HuH-7 (cell line): ENCODE measurements around the gene TMEM163.
"Not testable (repeated sequence)": the region's sequence is repeated elsewhere in the genome, so short reads cannot be mapped to it uniquely, and the experiment has no call there.

Source experiments
- DNase-seq: peaks from one replicate; pipeline ENCODE4 v3.0.0; 2011; ENCODE audit warnings: low spot score

TMEM163 gene

GRCh38 chr2:134522496-134523455 is 196.0 kb downstream of the TMEM163 start:
- no peak for DNase-seq

GRCh38 chr2:134518101-134518500 is 200.7 kb downstream of the TMEM163 start:
- no peak for DNase-seq

- no peak for DNase-seq
Observed at GRCh38 chr2:134515137-134515536, 203.7 kb downstream of the TMEM163 start.

GRCh38 chr2:134513465-134513804 is 205.4 kb downstream of the TMEM163 start:
- no peak for DNase-seq

- DNase-seq, result no peak
Observed at GRCh38 chr2:134512734-134513464, 205.9 kb downstream of the TMEM163 start.

GRCh38 chr2:134508391-134508790 is 210.4 kb downstream of the TMEM163 start:
- DNase-seq, result no peak

GRCh38 chr2:134507697-134508096 is 211.1 kb downstream of the TMEM163 start:
- DNase-seq, result no peak

- not testable (repeated sequence) for DNase-seq
Observed at GRCh38 chr2:134507159-134507558, 211.6 kb downstream of the TMEM163 start.

GRCh38 chr2:134505446-134505845 is 213.4 kb downstream of the TMEM163 start:
- no peak for DNase-seq

GRCh38 chr2:134504586-134505336 is 214.0 kb downstream of the TMEM163 start:
- DNase-seq, result no peak

GRCh38 chr2:134502104-134502503 is 216.7 kb downstream of the TMEM163 start:
- no peak for DNase-seq

- DNase-seq, result no peak
Observed at GRCh38 chr2:134501476-134502091, 217.2 kb downstream of the TMEM163 start.

- no peak for DNase-seq
Observed at GRCh38 chr2:134500211-134500935, 218.4 kb downstream of the TMEM163 start.

GRCh38 chr2:134499307-134499926 is 219.4 kb downstream of the TMEM163 start:
- no peak for DNase-seq

GRCh38 chr2:134498654-134499053 is 220.1 kb downstream of the TMEM163 start:
- no peak for DNase-seq

GRCh38 chr2:134493797-134494196 is 225.0 kb downstream of the TMEM163 start:
- DNase-seq, result no peak

- no peak for DNase-seq
Observed at GRCh38 chr2:134491771-134492441, 226.9 kb downstream of the TMEM163 start.

GRCh38 chr2:134491022-134491421 is 227.8 kb downstream of the TMEM163 start:
- DNase-seq, result no peak

GRCh38 chr2:134490559-134490958 is 228.2 kb downstream of the TMEM163 start:
- DNase-seq, result no peak

GRCh38 chr2:134489732-134490384 is 228.9 kb downstream of the TMEM163 start:
- no peak for DNase-seq
